GM18508 (cell line): Measurements from ENCODE around the gene RNF223.
"Not testable (repeated sequence)": the region's sequence is repeated elsewhere in the genome, so short reads cannot be mapped to it uniquely, and the experiment has no call there.

Source experiments
- ATAC-seq: cut with Tn5 transposase; IDR thresholded peaks from one replicate; pipeline ENCODE4 v1.9.1; 2021; ENCODE audit warnings: moderate number of reproducible peaks; ENCODE audit not compliant: insufficient read depth, unreplicated experiment

RNF223 gene

GRCh38 chr1:1033731-1034438 lies 40.2 kb downstream of the RNF223 start:
- no peak for ATAC-seq

- peak; percentile 51 for ATAC-seq
Measured at GRCh38 chr1:1033009-1033587, 41.0 kb downstream of the RNF223 start.

- ATAC-seq, result no peak
Measured at GRCh38 chr1:1032424-1032823, 41.7 kb downstream of the RNF223 start.

- no peak for ATAC-seq
Measured at GRCh38 chr1:1031659-1032235, 42.4 kb downstream of the RNF223 start.

- not testable (repeated sequence) for ATAC-seq
Measured at GRCh38 chr1:1030867-1031658, 43.0 kb downstream of the RNF223 start.

- ATAC-seq, result no peak
Measured at GRCh38 chr1:1027791-1028190, 46.3 kb downstream of the RNF223 start.

- ATAC-seq, result no peak
Measured at GRCh38 chr1:1026599-1027413, 47.3 kb downstream of the RNF223 start.

- no peak for ATAC-seq
Measured at GRCh38 chr1:1025730-1026129, 48.4 kb downstream of the RNF223 start.

GRCh38 chr1:1024771-1025699 lies 49.1 kb downstream of the RNF223 start:
- ATAC-seq, result no peak

GRCh38 chr1:1024149-1024770 lies 49.8 kb downstream of the RNF223 start:
- no peak for ATAC-seq

- ATAC-seq, result no peak
Measured at GRCh38 chr1:1023700-1024099, 50.4 kb downstream of the RNF223 start.

- ATAC-seq, result no peak
Measured at GRCh38 chr1:1022302-1023009, 51.6 kb downstream of the RNF223 start.

GRCh38 chr1:1021920-1022259 lies 52.2 kb downstream of the RNF223 start:
- ATAC-seq, result no peak

- ATAC-seq, result no peak
Measured at GRCh38 chr1:1021010-1021919, 52.8 kb downstream of the RNF223 start.
